AG10803 (cell line): Measurements from ENCODE around the gene ADARB2.
"Not testable (repeated sequence)": the region's sequence is repeated elsewhere in the genome, so short reads cannot be mapped to it uniquely, and the experiment has no call there.

Source experiments
- DNase-seq: peaks from one replicate; pipeline ENCODE4 v3.0.0; 2010; ENCODE audit warnings: low read depth
- H3K4me3 ChIP-seq: 2 replicates; pipeline ENCODE4 v1.5.1; 2011; ENCODE audit warnings: mild to moderate bottlenecking, low read length, control low read depth
- CTCF ChIP-seq: conservative IDR thresholded peaks from 2 replicates; pipeline ENCODE4 v1.5.1; 2011; ENCODE audit warnings: mild to moderate bottlenecking, low read length, control low read depth, inconsistent platforms

Gene ADARB2

GRCh38 chr10:1228467-1228975 lies 508.8 kb downstream of the ADARB2 start:
- no peak for DNase-seq
- TF ChIP-seq CTCF = no peak

GRCh38 chr10:1227510-1228402 lies 509.6 kb downstream of the ADARB2 start:
- TF ChIP-seq CTCF = no peak
- no peak overlapping the region for H3K4me3 ChIP-seq

More at GRCh38 chr10:1228467-1228975, 508.8 kb downstream of the ADARB2 start:
- H3K4me3 ChIP-seq = no peak overlapping the region

GRCh38 chr10:1226907-1227306 lies 510.4 kb downstream of the ADARB2 start:
- H3K4me3 ChIP-seq, DNase-seq: not testable (repeated sequence)

More at GRCh38 chr10:1227510-1228402, 509.6 kb downstream of the ADARB2 start:
- no peak for DNase-seq

GRCh38 chr10:1219874-1220273 lies 517.5 kb downstream of the ADARB2 start:
- not testable (repeated sequence) for DNase-seq, H3K4me3 ChIP-seq

GRCh38 chr10:1217661-1218060 lies 519.7 kb downstream of the ADARB2 start:
- TF ChIP-seq CTCF = no peak
- H3K4me3 ChIP-seq = no peak overlapping the region
- DNase-seq = no peak

GRCh38 chr10:1217237-1217587 lies 520.1 kb downstream of the ADARB2 start:
- H3K4me3 ChIP-seq = no peak overlapping the region
- TF ChIP-seq CTCF = no peak
- no peak for DNase-seq

GRCh38 chr10:1216574-1217236 lies 520.6 kb downstream of the ADARB2 start:
- no peak for DNase-seq
- no peak overlapping the region for H3K4me3 ChIP-seq
- TF ChIP-seq CTCF = no peak

- no peak overlapping the region for H3K4me3 ChIP-seq
- no peak for TF ChIP-seq CTCF
- DNase-seq = no peak
Observed at GRCh38 chr10:1215862-1216573, 521.3 kb downstream of the ADARB2 start.
